ENCODE results near the gene SMARCB1.

SMARCB1 gene

DNA sequence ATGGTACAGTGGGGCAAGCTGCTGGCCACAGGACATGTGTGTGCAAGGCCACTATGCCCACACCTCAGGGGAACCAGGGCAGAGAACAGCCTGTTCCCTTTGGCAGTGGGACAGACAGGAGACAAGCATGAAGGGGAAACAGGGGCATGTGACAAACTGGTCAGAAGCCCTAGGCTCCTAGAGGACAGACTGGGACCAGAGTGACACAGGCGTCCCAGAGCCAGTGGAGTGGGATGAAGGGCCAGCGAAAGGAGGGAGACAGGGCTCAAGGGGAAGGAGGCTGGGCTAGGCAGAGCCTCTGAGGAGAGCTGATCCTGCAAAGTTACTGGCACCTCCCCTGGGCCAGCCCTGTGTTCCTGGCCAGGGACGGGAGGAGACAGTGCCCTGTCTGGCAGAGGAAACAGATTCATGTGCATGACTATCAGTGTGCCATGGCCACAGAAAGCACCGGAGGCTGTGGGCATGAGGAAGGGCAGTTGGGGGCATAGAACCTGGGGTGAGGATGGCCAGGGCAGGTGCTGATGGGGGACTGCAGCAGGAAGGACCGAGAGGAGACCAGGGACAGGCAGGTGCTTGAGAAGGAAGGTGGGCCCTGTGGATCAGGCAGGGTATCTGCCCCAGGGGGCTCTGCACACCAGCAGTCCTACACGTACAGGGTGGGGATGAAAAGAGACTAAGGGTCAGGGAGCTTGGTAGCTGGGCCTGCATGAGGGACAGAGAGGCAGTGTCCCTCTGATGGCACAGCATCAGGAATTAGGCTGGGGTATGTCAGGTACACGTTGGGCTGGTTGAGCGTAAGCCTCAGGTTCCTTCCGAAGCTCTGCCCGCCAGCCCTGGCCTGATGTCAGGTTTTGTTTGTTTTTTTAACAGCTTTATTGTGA lies 42.3 kb downstream of the SMARCB1 start:
- DNase-seq (ENCODE audit: insufficient read length, low spot score) = no peak
- FAIRE-seq = no peak

DNA sequence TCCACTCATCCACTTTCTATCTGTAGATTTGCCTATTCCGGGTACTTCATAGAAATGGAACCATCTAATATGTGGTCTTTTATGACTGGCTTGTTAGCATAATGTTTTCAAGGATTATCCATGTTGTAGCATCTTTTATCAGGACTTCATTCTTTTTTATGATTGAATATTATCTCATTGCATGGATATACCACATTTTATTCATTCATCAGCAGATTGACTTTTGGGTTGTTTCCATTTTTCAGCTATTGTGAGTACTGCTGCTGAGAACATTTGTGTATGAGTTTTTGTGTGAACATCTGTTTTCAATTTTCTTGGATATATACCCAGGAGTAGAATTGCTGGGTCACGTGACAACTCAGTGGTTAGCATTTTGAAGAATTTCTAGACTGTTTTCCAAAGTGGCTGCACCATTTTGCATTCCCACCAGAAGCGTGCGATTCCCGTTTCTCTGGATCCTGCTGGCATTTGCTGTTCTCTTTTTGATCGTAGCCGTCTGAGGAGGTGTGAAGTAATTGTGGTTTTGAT lies 43.1 kb downstream of the SMARCB1 start:
- DNase-seq (ENCODE audit: insufficient read length, low spot score) = no peak
- no peak for FAIRE-seq

DNA sequence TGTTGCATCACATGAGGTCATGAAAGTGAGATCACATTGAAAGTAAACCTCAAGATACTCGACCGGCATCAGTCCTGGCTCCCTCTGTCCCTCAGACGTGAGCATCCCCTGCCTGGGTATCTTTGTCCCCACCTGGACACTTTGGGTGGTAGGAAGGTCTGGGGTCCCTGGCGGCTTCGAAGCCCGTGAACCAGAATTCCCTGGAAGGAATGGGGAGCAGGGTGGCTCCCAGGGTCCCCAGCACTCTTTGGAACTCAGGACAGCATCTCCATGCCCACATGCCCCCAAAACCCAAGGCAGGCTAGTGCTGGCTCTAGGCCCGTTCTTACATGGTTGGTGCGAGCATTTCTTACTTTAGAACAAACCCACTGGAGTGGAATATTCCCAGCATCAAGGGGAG lies 44.5 kb downstream of the SMARCB1 start:
- no peak for FAIRE-seq
- DNase-seq (ENCODE audit: insufficient read length, low spot score) = no peak

DNA sequence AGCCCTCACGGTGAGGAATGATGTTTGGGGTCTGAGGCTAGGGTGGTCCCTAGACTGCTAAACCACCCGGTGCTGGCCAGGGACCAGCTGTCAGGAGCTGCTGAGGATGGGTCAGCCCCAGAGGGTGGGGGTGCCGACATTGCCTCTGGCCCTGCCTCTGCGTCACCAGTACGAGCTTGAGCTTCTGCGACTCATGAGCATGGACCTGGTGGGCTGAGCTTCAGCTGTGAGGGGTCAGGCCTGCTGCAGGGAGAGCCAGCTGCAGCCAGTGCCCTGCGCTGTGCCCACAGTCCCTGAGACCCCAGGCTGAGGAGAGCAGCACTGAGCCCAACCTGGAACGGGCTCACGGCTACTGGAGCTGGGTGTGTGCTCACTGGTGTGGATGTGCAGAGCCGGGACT lies 45.0 kb downstream of the SMARCB1 start:
- DNase-seq (ENCODE audit: insufficient read length, low spot score) (no peak), FAIRE-seq (no peak)

DNA sequence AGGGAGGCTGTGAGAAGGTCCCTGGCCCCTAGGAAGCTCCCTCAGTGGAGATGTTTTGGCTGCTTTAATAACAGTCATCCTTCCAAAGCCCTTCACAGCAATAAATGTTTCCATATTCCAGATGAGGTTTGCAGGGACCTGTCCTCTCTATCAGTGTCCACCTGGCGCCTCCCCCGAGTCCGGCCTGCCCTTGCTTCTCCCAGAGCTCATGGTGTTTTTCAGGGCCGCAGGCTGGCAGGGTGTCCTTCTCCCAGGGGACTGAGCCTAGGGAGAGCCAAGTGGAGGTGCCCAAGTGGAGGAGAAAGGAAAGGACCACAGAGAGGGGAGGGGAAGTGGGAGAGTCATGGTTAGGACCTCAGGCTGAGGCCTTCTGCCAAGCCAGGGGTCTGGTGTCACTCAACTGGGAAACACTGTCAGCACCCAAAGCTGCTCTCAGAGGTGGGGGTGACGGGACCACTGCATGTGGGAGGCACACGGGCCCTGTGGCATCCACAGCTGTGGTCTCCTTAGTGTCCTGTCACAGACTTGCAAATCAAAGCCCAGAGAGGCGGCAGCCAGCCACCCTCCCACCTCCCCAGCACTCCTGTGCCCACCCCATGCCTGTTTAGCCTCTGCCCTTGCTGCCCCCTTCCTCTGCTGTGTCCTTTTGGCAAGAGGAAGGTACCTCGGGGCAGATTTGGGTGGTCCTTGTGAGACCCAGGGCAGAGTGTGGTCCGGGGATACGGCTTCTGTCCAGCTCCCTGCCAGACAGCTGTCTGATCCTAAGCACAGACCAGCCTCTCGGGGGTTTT lies 45.7 kb downstream of the SMARCB1 start:
- no peak for FAIRE-seq
- no peak for DNase-seq (ENCODE audit: insufficient read length, low spot score)

DNA sequence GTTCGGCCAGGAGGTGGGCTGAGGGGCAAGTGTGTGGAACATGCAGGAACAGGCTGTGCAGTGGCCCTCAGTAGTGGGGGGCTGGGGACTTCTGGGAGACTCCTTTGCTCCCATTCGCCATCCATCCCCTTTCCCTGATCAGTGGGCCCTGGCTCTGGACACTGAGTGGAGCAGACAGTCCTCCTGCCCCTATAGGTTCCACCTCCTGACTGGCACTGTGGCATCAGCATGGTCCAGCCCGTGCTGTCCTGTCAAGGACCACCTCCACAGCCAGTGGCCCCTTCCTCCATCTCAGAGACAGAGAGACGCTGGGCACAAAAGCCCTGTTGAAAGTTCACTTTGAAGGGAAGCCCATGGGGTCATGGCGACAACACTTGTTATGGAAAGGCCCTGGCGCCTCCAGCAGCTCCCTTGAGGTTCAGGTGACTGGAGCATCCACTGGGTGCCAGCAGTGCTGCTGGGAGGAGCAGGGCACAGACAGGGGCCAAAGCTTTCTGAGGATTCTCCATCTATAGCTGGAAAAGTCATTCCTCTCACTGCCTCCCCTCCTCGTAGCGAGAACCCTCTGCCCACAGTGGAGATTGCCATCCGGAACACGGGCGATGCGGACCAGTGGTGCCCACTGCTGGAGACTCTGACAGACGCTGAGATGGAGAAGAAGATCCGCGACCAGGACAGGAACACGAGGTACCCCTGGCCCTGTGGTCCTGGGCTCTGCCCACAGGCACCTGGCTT lies 46.4 kb downstream of the SMARCB1 start:
- no peak for FAIRE-seq

DNA sequence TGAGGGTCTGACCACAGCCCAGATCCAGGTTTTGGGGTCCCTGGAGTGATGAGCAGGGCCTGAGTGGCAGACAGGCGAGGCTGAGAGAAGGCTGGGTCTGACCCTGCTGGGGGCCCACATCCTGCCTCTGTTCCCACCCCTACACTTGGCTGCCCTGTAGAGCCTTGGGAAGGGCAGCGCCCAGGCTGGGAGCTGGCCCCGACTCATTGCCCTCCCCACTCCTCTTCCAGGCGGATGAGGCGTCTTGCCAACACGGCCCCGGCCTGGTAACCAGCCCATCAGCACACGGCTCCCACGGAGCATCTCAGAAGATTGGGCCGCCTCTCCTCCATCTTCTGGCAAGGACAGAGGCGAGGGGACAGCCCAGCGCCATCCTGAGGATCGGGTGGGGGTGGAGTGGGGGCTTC lies 47.1 kb downstream of the SMARCB1 start:
- DNase-seq (ENCODE audit: insufficient read length, low spot score) (no peak), FAIRE-seq (no peak)

More for the DNA sequence above, 46.4 kb downstream of the SMARCB1 start:
- no peak for DNase-seq (ENCODE audit: insufficient read length, low spot score)

DNA sequence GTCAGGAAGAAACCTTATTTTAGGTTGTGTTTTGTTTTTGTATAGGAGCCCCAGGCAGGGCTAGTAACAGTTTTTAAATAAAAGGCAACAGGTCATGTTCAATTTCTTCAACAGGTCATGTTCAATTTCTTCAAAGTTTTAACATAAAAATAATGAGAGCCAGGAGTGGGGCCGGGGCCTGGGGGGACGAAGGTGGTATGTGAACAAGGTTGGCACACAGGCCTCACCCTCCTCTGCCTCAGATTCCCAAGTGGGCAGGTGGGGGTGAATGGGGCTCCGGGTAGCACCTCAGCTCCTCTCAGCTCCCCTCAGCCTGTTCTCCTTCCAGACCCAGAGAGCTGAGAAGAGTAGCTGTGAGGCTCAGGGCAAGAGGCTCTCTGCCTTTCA lies 47.6 kb downstream of the SMARCB1 start:
- FAIRE-seq = no peak
- DNase-seq (ENCODE audit: insufficient read length, low spot score) = no peak

DNA sequence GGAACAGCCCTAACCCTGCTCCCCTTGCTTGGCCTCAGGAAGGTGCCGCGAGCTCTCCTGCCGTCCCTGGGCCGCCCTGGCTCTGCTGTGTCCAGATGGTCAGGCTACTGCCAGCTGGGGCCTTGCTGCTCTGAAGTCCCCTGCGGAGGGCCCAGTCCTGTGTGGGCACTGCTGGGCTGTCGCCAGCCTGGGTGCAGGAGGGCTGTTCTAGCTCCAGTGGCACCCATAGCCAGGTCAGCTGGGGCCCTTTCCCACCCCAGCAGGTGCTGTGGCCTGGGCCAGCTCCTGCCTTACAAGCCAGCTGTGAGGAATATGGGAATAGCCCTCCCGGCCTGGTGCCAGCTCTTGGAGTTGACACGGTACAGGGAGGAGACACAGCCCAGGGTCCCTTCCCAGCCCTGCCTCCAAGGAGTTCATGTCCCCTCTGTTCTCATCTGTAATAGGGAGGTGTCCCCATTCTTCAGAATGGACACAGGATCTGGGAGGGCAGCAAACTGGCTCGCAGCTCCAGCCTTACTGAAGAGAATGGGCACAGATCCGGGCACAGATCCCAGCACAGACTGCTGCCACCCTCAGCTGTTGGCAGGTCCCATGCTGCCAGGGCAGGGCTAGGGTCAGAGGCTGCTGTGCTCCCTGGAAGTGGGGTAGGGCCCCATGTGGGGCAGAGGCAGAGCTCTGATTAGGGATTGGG lies 48.2 kb downstream of the SMARCB1 start:
- DNase-seq (ENCODE audit: insufficient read length, low spot score) (no peak), FAIRE-seq (no peak)

DNA sequence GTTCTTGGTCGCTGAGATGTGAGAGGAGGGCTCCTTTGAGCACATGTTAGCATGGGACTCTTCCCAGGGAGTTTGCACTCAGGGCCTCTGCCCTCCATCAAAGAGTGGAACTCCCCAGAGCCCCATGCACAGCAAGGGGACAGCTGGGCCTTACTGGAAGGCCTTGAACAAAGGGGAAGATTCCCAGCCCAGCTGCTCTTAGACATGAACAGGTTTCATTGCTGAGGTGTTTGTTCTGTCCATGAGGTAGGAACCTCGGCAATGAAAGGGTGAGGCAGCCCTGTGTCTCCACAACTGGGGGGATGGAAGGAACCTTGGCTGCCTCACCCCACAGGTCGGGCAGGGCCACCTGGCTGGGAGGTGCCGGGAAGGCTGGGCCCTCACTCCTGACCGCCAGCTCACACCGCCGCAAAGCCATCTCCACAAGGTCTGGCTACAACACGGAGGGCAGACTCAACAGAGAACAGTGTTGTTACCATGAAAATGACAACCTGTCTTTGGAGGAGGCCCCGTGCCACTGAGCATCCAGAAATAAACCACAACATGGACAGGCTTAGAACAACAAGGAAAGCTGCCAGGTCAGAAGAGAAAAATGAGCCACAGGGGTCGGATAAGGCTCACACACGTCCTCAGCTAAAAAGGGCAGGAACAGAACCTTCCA lies 48.8 kb downstream of the SMARCB1 start:
- DNase-seq (ENCODE audit: insufficient read length, low spot score) = no peak

DNA sequence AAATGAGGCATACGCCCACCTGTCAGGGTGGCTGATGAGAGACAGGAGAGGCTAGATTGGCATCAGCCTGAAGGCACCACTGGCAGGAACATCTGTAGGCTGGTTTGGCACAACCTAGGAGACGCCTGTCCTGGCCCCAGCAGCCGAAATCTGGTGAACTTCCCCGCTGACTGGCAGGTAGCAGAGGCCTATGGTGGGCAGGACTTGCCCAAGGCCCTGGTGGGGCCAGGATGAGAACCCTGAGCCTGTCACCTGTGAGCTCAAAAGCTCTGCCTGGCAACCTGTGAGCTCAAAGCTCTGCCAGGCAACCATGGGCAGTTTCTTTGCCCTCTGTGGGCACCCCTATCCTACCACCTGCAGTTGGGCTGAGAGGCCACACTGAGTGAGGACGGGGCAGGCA lies 49.5 kb downstream of the SMARCB1 start:
- FAIRE-seq (no peak), DNase-seq (ENCODE audit: insufficient read length, low spot score) (no peak)

More for the DNA sequence above, 48.8 kb downstream of the SMARCB1 start:
- no peak for FAIRE-seq

DNA sequence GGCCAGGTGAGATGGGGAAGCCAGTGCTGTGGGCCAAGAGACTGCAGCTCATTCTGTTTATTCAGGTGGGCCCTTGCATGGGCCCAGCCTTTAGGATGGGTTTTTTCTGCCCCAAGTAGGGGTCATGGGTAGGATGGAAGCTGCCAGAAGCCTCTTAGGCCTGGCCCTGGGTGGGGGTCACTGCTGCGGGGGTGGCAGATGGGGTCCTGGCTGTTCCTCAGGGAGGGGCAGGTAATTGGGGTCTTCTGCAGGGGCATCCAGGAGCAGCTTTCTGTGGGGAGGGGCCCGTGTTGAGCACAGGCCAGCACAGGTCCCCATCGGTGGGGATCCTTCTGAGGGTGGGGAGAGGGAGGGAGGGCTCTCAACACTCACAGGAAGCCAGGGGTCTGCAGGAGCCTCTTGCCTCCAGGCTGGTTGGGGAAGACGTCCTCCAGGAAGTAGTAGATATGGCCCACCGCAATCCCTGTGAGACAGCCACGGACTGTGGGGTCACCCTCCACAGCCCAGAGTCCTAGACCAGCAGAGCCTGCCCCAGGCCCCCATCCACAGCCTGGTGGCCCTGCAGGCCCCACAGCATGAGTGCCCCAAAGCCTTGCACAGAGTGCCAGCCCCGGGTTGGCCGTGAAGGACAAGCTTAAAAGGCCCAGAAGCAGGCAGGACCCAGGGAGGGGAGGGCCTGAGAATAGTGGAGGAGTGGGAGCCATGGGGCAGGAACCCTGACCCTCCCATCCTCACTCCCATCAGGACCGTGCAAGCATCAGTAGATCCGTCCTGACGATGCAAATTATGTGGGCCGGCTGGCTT lies 50.1 kb downstream of the SMARCB1 start:
- FAIRE-seq = no peak

DNA sequence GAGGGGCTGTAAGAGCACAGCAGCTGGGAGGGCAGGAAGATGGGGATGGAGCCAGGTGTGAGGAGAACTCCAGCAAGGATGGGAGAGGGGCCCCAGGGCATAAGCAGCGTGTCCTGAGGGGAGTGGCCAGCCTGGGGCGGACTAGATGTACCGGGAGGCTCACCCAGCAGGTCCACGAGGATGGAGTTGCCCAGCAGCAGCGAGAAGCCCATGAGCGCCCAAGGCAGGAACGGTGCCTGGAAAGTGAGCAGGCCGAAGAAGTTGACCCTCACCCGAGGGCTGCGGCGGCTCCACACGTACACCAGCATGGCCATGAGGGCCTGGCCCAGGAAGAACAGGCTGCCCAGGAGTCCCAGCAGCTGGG lies 50.7 kb downstream of the SMARCB1 start:
- FAIRE-seq (no peak), DNase-seq (ENCODE audit: insufficient read length, low spot score) (no peak)

More for the DNA sequence above, 50.1 kb downstream of the SMARCB1 start:
- no peak for DNase-seq (ENCODE audit: insufficient read length, low spot score)

DNA sequence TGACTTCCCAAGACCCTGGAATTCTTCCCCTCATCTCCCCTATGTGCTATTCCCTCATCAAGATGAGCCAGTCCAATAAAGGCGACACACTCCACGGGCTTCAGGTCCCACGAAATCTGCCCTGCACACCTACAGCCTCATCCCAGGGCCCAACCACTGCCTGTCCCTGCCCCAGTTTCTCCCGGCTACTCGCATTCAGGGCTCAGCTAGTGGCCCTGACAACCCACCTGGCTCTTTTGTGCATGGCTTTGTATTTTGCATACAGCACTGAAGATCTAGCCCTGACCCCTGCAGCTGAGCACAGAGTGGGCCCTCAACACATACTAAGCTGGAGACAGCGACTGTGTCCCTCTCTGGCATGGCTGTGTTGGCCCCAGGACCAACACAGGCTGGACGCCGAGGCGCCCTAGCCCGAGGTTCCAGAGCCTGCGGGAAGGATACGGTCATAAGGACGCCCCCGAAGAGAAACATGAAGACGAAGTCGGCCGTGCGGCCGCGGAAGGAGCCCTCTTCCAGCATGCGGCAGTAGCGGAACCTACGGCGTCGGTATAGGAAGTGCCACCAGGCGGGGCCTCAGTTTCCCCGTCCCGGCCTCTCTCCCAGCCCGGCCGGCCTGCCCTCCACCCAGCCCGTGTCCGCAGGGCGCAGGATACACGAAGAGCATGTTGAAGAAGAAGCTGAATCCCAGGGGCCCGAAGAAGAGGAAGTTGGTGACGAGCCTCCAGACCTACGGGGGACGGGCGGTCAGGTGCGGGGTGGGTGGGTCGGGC lies 51.3 kb downstream of the SMARCB1 start:
- DNase-seq (ENCODE audit: insufficient read length, low spot score) = no peak
- FAIRE-seq = no peak

DNA sequence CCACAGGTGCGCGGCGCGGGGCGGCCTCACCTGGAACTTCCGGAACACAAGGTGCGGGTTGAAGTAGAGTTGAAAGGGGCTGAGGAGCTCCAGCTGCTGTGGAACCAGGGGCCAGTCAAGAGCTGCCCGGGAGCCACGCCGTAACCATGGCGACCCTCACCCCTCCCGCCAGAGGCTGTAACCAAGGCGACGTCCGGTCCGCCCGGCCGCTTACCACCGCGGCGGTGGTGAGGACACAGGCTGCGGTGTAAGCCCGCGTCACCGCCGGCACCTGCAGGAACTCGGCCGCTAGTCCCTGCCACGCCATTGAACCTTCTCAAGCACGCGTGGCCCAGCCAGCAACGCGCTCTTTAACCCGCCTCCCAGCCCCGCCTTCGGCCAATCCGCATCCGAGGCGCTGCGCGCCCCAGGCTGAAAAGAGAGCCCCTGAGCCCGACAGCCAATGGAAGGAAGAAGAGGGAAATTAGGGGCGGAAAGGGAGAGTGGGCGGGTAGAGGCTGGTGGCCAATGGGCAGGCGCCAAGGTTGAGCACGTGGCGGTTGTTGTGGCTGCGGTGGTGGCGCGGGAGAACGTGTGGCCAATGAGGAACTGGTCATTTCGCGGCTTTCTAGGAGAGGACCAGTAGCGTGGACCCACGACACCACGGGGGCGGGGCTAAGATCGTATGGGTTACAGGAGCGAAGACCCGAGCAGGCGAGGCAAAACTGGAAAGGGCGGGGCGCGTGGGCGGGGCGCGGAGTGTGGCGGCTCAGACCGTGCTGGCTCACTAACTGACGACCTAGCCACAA lies 52.1 kb downstream of the SMARCB1 start, which contains the start of gene DERL3:
TSS of gene DERL3 (minus strand) at position 326 of the 788 bp plus-strand sequence. CDS start at position 307, 19 bp downstream.
- DNase-seq (ENCODE audit: insufficient read length, low spot score) (peak; percentile 95), FAIRE-seq (peak; percentile 99)

DNA sequence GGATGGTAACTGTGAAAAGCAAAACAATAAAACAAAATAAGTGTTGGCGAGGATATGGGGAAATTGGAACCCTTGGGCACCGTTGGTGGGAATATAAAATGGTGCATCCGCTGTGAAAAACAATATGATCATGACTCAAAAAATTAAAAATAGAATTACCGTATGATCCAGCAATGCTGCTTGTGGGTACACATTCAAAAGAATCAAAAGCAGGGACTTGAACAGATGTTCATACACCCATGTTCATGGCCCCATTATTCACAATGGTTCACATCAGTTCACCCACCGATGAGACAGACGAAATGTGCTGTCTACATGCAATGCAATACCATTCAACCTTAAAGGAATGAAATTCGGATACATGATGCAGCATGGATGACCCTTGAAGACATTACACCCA lies 53.3 kb downstream of the SMARCB1 start:
- FAIRE-seq (no peak), DNase-seq (ENCODE audit: insufficient read length, low spot score) (no peak)

DNA sequence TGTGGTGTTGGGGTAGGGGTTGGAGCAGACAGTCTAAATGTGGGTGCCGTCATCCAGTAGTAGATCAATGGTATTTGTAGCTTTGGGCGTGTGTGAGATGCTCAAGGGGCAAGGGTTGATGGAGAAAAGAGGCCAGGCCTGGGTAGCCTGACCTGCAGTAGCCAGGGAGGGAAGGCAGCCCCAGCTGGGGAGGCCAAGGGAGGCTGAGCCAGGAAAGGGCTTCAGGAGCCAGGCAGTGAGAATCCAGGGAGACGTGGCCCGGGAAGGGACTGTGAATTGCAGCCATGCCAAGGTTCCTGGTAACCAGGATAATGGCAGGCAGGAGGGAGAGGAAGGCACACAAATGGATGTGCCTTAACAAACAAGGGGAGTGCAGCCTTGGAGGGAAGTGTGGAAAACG lies 54.5 kb downstream of the SMARCB1 start:
- FAIRE-seq = no peak
- no peak for DNase-seq (ENCODE audit: insufficient read length, low spot score)

All from GM19239 (cell line).